Esophagus muscularis mucosa (tissue), 4 donors: ENCODE data around the gene SNX8.

Source experiments
- CTCF ChIP-seq, 3 experiments: fragments of 200-600 bp in 2 of 3; fragments of 450-650 bp in 1 of 3; sonication (generic) in 2 of 3; IDR thresholded peaks; one replicate each; pipeline ENCODE4 v1.5.1; 2017 to 2019; ENCODE audit warnings: antibody characterized with exemption in 3 of 3, mild to moderate bottlenecking in 2 of 3, moderate library complexity in 1 of 3
- EP300 ChIP-seq: sonication (generic); formaldehyde crosslinking; IDR thresholded peaks from one replicate; pipeline ENCODE4 v1.6.1; 2017; ENCODE audit warnings: antibody characterized with exemption
- POLR2AphosphoS5 ChIP-seq, 2 donors: sonication (generic); formaldehyde crosslinking; IDR thresholded peaks; one replicate each; pipeline ENCODE4 v1.6.1; 2017; ENCODE audit warnings: antibody characterized with exemption in 2 of 2

GRCh38 chr7:2287745-2288144 lies 26.5 kb downstream of the SNX8 start:
- TF ChIP-seq CTCF (IDR thresholded peaks at IDR 0.05) (no peak), POLR2AphosphoS5 (IDR thresholded peaks at IDR 0.05) (no peak), EP300 (no peak)
